Smooth muscle cell of the pulmonary artery (primary cell): ENCODE data around the gene TRPM7. TPM values are rescaled to one million over a fixed set of nuclear protein-coding genes. Genes with fewer than 3 reads are reported as not detected.

ENCODE experiments used
- total RNA-seq: library from RNA; depleted of rRNA; stranded (reverse); fragments of >200 nt; gene quantifications from 2 replicates; pipeline ENCODE4 v1.2.3, GENCODE V29; 2014

Gene TRPM7, protein sequence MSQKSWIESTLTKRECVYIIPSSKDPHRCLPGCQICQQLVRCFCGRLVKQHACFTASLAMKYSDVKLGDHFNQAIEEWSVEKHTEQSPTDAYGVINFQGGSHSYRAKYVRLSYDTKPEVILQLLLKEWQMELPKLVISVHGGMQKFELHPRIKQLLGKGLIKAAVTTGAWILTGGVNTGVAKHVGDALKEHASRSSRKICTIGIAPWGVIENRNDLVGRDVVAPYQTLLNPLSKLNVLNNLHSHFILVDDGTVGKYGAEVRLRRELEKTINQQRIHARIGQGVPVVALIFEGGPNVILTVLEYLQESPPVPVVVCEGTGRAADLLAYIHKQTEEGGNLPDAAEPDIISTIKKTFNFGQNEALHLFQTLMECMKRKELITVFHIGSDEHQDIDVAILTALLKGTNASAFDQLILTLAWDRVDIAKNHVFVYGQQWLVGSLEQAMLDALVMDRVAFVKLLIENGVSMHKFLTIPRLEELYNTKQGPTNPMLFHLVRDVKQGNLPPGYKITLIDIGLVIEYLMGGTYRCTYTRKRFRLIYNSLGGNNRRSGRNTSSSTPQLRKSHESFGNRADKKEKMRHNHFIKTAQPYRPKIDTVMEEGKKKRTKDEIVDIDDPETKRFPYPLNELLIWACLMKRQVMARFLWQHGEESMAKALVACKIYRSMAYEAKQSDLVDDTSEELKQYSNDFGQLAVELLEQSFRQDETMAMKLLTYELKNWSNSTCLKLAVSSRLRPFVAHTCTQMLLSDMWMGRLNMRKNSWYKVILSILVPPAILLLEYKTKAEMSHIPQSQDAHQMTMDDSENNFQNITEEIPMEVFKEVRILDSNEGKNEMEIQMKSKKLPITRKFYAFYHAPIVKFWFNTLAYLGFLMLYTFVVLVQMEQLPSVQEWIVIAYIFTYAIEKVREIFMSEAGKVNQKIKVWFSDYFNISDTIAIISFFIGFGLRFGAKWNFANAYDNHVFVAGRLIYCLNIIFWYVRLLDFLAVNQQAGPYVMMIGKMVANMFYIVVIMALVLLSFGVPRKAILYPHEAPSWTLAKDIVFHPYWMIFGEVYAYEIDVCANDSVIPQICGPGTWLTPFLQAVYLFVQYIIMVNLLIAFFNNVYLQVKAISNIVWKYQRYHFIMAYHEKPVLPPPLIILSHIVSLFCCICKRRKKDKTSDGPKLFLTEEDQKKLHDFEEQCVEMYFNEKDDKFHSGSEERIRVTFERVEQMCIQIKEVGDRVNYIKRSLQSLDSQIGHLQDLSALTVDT (N-terminal part only)
- 52.7 and 55.2 TPM in 2 replicates for total RNA-seq

DNA sequence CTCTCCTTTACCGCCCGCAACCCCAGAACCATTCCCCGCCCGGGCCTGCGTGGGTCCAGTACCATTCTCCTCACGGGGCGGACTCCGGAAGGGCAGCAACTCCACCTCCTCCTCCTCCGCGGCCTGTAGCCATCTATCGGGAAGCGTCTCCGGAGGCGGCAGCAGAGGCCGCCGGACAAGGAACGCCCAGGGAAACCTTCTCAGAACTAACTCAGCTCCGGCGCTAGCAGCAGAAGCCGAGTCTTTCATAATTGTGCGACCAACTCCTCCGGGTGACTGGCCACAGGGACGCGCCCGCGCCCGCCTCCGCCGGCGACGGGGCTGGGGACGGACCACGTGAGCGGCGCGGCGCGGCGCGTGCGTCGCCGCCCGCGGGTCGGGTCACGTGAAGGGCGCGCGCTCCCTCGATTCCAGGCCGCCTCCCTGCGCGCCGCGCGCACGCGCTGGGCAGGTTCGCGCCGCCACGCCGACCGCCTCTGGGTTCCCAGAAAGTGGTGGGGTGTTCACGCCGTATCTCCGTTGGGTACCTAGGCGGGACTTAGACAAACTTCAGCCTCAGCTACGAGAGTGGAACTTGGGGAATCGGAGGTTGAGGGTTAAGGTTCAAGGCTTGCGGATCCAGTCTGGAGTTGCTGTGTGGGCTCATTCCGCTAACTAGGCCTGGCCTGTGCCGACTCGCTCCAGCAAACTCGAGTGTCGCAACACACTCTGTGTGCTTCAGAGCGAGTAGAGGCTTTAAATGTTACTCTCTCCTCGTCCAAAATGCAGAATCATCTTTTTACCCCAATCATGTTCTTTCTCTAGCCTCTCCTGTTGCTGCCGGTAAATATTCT lies at the start of gene TRPM7:
Gene TRPM7, minus strand, starts transcription at position 329 of the 833 bp plus-strand sequence. Its CDS starts 264 bp downstream, at position 65.

DNA sequence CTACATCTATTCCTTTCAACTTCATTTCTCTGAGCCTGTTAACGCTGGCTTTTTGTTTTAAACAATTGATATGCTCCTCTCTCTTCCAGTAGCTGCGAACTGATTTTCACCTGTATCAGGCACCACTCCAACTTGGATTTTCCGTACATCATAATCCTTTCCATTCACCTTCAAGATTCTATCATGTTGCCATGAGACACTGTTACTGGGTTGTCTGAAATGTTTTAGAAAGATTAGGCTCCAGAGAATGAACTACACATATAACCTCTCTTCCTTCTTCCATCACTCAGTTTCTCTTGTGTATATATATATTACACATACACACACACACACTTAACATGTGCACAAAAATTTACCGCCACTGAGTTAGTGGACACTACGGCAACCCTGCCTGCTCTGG lies 140.0 kb downstream of the TRPM7 start, which contains the start of gene USP50:
Gene USP50, minus strand, starts transcription at position 101 of the 400 bp plus-strand sequence. CDS start 141 bp downstream, outside the sequence.

Other genes with a start within 250 kb of the TRPM7 start
- 0.13 TPM in 1 of 2 replicates, not detected in the other for gene USP50, start 140.1 kb downstream of the TRPM7 start, total RNA-seq
- 135 and 157 TPM in 2 replicates for gene SPPL2A, start 78.9 kb upstream of the TRPM7 start, total RNA-seq
- 13.0 and 16.6 TPM in 2 replicates for gene AP4E1, start 221.9 kb upstream of the TRPM7 start, total RNA-seq